Ishikawa (cell line): ENCODE data around the gene NEUROD2.

ENCODE experiments used
- CEBPB ChIP-seq: IDR thresholded peaks from 2 replicates; pipeline ENCODE4 v1.6.1; 2012
- CREB1 ChIP-seq: IDR thresholded peaks from 2 replicates; pipeline ENCODE4 v1.6.1; 2012; ENCODE audit warnings: low read depth
- EP300 ChIP-seq: IDR thresholded peaks from 2 replicates; pipeline ENCODE4 v1.6.1; 2012; ENCODE audit warnings: borderline replicate concordance
- RAD21 ChIP-seq: IDR thresholded peaks from 2 replicates; pipeline ENCODE4 v1.6.1; 2012; ENCODE audit warnings: low read depth
- TAF1 ChIP-seq: IDR thresholded peaks from 2 replicates; pipeline ENCODE4 v1.6.1; 2012; ENCODE audit warnings: low read depth, mild to moderate bottlenecking
- TCF12 ChIP-seq: IDR thresholded peaks from 2 replicates; pipeline ENCODE4 v1.6.1; 2012; ENCODE audit warnings: low read depth
- YY1 ChIP-seq: IDR thresholded peaks from 2 replicates; pipeline ENCODE4 v1.6.1; 2012; ENCODE audit warnings: low read depth
- TF ChIP-seq, protein P1 (sequence below): IDR thresholded peaks from 2 replicates; pipeline ENCODE4 v1.6.1; 2012; ENCODE audit warnings: low read depth, mild to moderate bottlenecking

DNA sequence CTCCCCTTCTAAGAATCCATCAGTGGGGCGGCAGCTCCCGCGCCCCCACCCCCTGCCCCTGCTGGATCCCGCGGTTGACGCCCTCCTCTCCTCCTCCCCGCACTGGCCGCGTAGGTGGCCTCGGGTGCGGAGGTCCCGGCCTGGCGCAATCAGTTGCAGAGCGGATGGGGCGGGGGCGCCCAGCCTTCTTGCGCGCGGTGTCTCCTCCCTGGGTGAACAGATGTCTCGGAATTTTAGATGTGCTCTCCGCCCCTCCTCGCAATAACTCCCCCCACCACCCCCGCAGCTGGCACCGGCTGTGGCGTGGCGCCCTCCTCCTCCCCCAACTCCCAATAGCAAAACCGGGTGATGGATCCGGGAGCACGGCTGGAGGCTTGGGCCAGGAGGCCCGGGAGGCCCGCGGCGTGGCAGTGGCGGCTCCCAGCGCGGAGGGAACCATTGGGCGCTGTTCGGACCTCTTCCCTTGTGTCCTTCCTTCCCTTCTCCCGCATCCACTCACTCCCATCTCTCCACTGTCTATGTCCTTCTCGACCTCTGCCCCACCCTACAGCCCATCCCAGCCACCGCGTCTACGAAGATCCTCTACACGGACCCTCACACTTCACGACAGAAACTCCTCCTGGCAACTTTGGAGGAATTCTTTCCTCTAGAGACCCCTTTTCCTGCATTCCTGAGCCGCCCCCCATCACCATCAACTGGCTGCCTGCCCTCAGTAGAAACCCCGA, 11.0 kb downstream of the NEUROD2 start:
- TF ChIP-seq TAF1 (no peak), RAD21 (no peak), TCF12 (no peak), EP300 (no peak), CREB1 (no peak), CEBPB (no peak), YY1 (no peak)
- TF ChIP-seq, protein P1, sequence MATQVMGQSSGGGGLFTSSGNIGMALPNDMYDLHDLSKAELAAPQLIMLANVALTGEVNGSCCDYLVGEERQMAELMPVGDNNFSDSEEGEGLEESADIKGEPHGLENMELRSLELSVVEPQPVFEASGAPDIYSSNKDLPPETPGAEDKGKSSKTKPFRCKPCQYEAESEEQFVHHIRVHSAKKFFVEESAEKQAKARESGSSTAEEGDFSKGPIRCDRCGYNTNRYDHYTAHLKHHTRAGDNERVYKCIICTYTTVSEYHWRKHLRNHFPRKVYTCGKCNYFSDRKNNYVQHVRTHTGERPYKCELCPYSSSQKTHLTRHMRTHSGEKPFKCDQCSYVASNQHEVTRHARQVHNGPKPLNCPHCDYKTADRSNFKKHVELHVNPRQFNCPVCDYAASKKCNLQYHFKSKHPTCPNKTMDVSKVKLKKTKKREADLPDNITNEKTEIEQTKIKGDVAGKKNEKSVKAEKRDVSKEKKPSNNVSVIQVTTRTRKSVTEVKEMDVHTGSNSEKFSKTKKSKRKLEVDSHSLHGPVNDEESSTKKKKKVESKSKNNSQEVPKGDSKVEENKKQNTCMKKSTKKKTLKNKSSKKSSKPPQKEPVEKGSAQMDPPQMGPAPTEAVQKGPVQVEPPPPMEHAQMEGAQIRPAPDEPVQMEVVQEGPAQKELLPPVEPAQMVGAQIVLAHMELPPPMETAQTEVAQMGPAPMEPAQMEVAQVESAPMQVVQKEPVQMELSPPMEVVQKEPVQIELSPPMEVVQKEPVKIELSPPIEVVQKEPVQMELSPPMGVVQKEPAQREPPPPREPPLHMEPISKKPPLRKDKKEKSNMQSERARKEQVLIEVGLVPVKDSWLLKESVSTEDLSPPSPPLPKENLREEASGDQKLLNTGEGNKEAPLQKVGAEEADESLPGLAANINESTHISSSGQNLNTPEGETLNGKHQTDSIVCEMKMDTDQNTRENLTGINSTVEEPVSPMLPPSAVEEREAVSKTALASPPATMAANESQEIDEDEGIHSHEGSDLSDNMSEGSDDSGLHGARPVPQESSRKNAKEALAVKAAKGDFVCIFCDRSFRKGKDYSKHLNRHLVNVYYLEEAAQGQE = no peak
